Thyroid gland (tissue), 4 donors: ENCODE measurements around the gene SMKR1. TPM values are rescaled to one million over a fixed set of nuclear protein-coding genes. Genes with fewer than 3 reads are reported as not detected.
"Not testable (repeated sequence)": the region's sequence is repeated elsewhere in the genome, so short reads cannot be mapped to it uniquely, and the experiment has no call there.

Experiments used
- DNase-seq, 2 donors: peaks; one replicate each; pipeline ENCODE4 v3.0.0-alpha.2; 2019
- H3K27ac ChIP-seq, 3 donors: fragments of 200-600 bp; sonication (generic); 1 replicate in 2 of 3; 2 replicates in 1 of 3; pipeline ENCODE4 v1.5.1; 2016 to 2019; ENCODE audit warnings: mild to moderate bottlenecking in 1 of 3, moderate library complexity in 1 of 3
- H3K27me3 ChIP-seq: fragments of 200-600 bp; sonication (generic); one replicate; pipeline ENCODE4 v1.5.1; 2019
- H3K36me3 ChIP-seq, 2 donors: fragments of 200-600 bp; sonication (generic); one replicate each; pipeline ENCODE4 v1.5.1; 2016 to 2019
- H3K4me1 ChIP-seq, 2 donors: fragments of 200-600 bp; sonication (generic); one replicate each; pipeline ENCODE4 v1.5.1; 2017 to 2019
- H3K4me3 ChIP-seq, 3 donors: fragments of 200-600 bp; sonication (generic); replicated peaks in 1 of 3; 1 replicate in 2 of 3; 2 replicates in 1 of 3; pipeline ENCODE4 v1.5.1; 2016; ENCODE audit warnings: mild to moderate bottlenecking in 1 of 3
- H3K9me3 ChIP-seq: fragments of 200-600 bp; sonication (generic); one replicate; pipeline ENCODE4 v1.5.1; 2017
- POLR2A ChIP-seq, 2 donors: fragments of 450-650 bp; IDR thresholded peaks; one replicate each; pipeline ENCODE4 v1.6.1; 2017; ENCODE audit warnings: antibody characterized with exemption in 2 of 2, mild to moderate bottlenecking in 2 of 2, moderate library complexity in 1 of 2
- WGBS, 2 donors: methylation state at CpG; one replicate each; pipeline ENCODE4 v1.1.5; 2017; 5-methylcytosine and 5-hydroxymethylcytosine counted together
- intact Hi-C: fragments of 100-400 bp; cut with DNase I; formaldehyde crosslinking; loops from one replicate; pipeline ENCODE4 v1.15.1; 2023
- total RNA-seq, 4 donors: library from RNA; depleted of rRNA; stranded (reverse); fragments of >200 nt; gene quantifications; one replicate each; pipeline ENCODE4 v1.2.3, GENCODE V29; 2016
- TF ChIP-seq, protein P1 (sequence below), 6 experiments: fragments of 200-600 bp in 3 of 6; fragments of 450-650 bp in 3 of 6; sonication (generic) in 3 of 6; IDR thresholded peaks; one replicate each; pipeline ENCODE4 v1.5.1; 2016 to 2019; ENCODE audit warnings: antibody characterized with exemption in 6 of 6, mild to moderate bottlenecking in 2 of 6, inconsistent platforms in 1 of 6, moderate library complexity in 1 of 6

The SMKR1 gene
- total RNA-seq, 4 donors from 2014 or later = 0.56 to 2.7 (median 1.1) TPM

DNA sequence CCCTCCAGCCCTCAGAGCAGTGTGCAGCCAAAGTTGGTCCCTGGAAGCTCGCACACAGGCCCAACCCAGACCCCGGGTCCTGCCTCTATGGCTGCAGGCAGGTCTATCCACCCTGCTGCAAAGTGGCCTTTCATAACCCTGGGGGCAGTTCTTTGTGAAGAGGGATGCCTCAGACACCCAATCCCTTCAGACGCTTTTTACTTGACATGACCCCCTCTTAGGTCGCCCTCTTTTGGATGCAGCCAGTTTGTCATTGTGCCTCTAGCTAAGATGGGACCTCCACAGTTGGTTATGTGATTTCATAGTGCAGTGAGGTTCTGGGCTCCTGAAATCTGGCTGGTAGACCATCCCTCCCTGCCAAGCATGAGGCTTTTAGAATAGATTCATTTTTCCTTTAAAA lies 27.3 kb downstream of the SMKR1 start:
- H3K9me3 ChIP-seq = no peaks in the 10 kb centered on the region
- H3K4me1 ChIP-seq = no peaks in the 10 kb centered on the region
- WGBS, 2 donors = 79 to 87% methylated on average over 4 of the region's 4 CpGs
- H3K27ac ChIP-seq = no peak overlapping the region
- no peak for DNase-seq
- H3K4me3 ChIP-seq = no peak overlapping the region
- no peaks in the 10 kb centered on the region for H3K36me3 ChIP-seq
- TF ChIP-seq, protein P1, sequence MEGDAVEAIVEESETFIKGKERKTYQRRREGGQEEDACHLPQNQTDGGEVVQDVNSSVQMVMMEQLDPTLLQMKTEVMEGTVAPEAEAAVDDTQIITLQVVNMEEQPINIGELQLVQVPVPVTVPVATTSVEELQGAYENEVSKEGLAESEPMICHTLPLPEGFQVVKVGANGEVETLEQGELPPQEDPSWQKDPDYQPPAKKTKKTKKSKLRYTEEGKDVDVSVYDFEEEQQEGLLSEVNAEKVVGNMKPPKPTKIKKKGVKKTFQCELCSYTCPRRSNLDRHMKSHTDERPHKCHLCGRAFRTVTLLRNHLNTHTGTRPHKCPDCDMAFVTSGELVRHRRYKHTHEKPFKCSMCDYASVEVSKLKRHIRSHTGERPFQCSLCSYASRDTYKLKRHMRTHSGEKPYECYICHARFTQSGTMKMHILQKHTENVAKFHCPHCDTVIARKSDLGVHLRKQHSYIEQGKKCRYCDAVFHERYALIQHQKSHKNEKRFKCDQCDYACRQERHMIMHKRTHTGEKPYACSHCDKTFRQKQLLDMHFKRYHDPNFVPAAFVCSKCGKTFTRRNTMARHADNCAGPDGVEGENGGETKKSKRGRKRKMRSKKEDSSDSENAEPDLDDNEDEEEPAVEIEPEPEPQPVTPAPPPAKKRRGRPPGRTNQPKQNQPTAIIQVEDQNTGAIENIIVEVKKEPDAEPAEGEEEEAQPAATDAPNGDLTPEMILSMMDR (IDR thresholded peaks at IDR 0.05) = no peak
- no peak for TF ChIP-seq POLR2A (IDR thresholded peaks at IDR 0.05)
- intact Hi-C loops = no loop called here
- no peaks in the 10 kb centered on the region for H3K27me3 ChIP-seq

DNA sequence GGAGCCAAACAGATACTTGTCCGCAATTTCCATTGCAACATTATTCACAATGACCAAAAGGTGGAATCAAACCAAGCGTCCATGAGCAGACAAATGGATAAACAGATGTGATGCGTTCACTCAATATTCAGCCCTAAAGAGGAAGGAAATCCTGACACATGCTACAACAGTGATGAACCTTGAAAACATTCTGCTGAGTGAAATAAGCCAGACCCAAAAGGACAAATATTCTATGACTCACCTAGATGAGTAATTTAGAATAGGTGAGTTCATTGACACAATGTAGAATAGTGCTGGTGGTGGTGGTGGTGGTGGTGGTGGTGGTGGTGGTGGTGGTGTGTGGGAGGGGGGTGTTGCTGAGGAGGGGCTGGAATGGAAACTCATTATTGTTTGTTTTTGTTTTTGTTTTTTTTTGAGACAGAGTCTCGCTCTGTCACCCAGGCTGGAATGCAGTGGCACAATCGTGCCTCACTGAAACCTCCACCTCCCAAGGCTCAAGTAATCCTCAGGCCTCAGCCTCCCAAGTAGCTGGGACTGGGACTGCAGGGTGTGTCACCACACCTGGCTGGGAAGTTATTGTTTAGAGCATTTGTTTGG lies 28.6 kb downstream of the SMKR1 start:
- Histone ChIP-seq H3K36me3 (no peaks in the 10 kb centered on the region), H3K9me3 (no peaks in the 10 kb centered on the region), H3K27ac (no peak overlapping the region), H3K4me3 (no peak overlapping the region), H3K4me1 (no peaks in the 10 kb centered on the region), H3K27me3 (no peaks in the 10 kb centered on the region)
- intact Hi-C loops = no loop called here
- DNase-seq = no peak
- TF ChIP-seq, protein P1 (IDR thresholded peaks at IDR 0.05) = no peak
- no peak for TF ChIP-seq POLR2A (IDR thresholded peaks at IDR 0.05)
- 74 to 87% methylated on average over 5 of the region's 5 CpGs for WGBS, 2 donors

DNA sequence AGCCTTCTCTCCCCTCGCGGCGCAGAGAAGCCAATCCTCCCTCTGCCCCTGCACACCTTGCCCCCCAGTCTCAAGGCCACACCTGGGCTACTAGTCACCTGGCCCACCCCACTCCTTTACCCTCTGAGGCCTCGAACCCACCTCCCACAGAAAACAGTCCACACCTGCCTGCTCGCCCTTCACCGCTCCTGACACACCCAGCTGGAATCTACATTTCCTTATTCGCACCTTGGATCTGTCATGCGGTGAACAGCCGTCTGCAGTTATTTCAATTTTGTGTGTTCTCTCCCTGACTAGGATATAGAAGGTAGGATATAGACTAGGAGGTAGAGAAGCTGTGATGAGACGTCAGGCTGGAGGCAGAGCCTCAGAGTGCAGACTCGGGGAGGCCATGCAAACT lies 29.4 kb downstream of the SMKR1 start:
- no peak for DNase-seq
- WGBS, 2 donors = 89 to 91% methylated on average over 11 of the region's 11 CpGs
- Histone ChIP-seq H3K27ac (no peak overlapping the region), H3K4me1 (no peaks in the 10 kb centered on the region), H3K36me3 (no peaks in the 10 kb centered on the region), H3K27me3 (no peaks in the 10 kb centered on the region), H3K4me3 (no peak overlapping the region), H3K9me3 (no peaks in the 10 kb centered on the region)
- TF ChIP-seq POLR2A (IDR thresholded peaks at IDR 0.05) = no peak
- TF ChIP-seq, protein P1 (IDR thresholded peaks at IDR 0.05) = no peak
- intact Hi-C loops = no loop called here

DNA sequence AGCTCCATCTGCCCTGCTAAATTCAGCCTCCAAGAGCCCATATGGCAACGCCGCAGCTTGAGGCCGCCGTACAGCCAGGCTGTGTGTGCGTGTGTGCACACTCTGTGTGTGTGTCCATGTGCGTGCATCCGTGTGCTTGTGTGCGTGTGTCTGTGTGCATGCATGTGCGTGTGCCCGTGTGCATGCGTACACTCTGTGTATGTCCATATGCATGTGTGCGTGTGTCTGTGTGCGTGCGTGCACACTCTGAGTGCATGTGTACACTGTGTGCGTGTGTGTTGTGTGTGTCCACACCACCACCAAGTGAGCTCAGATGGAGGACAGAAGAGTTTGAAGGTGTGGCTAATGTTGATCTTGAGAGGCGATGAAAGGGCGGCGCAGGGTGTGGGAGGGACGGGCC lies 30.0 kb downstream of the SMKR1 start:
- no peak overlapping the region for H3K4me3 ChIP-seq
- intact Hi-C loops = no loop called here
- H3K9me3 ChIP-seq = no peaks in the 10 kb centered on the region
- H3K36me3 ChIP-seq = no peaks in the 10 kb centered on the region
- no peak for TF ChIP-seq POLR2A (IDR thresholded peaks at IDR 0.05)
- TF ChIP-seq, protein P1 (IDR thresholded peaks at IDR 0.05) = no peak
- H3K27me3 ChIP-seq = no peaks in the 10 kb centered on the region
- H3K27ac ChIP-seq = no peak overlapping the region
- no peak for DNase-seq
- 81 to 94% methylated on average over 18 to 19 of the region's 19 CpGs for WGBS, 2 donors
- H3K4me1 ChIP-seq = no peaks in the 10 kb centered on the region

DNA sequence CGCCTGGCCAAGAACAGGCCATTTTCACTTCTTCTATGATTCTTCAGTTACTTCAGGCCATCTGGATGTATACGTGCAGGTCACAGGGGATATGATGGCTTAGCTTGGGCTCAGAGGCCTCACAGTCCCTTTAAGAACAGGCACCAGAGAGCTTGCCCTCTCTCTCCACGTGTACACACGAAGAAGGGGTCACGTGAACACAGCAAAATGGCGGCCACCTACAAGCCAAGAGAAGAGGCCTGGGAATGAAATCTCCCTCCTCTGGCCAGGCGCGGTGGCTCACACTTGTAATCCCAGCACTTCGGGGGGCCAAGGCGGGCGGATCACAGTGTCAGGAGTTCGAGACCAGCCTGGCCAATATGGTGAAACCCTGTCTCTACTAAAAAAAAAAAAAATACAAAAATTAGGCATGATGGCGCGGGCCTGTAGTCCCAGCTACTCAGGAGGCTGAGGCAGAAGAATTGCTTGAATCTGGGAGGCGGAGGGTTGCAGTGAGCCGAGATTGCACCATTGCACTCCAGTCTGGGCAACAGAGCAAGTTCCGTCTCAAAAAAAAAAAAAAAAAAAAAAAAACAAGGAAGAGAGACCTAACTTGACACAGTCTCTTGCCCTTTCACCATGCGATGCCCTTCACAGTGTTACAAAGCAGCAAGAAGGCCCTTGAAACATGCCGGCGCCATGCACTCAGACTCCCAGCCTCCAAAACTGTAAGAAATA lies 32.4 kb downstream of the SMKR1 start:
- H3K4me1 ChIP-seq, H3K9me3 ChIP-seq, H3K27me3 ChIP-seq, H3K27ac ChIP-seq, H3K36me3 ChIP-seq, H3K4me3 ChIP-seq, intact Hi-C loops, DNase-seq: not testable (repeated sequence)
- 88 to 95% methylated on average over 20 of the region's 20 CpGs for WGBS, 2 donors
